Neural progenitor cell (in vitro differentiated cells): Measurements from ENCODE around the gene COX15. TPM values are rescaled to one million over a fixed set of nuclear protein-coding genes. Genes with fewer than 3 reads are reported as not detected.

Experiments used
- DNase-seq: peaks from one replicate; pipeline ENCODE4 v3.0.0-alpha.2; 2016; ENCODE audit warnings: low spot score
- H2AFZ ChIP-seq: fragments of 200-600 bp; sonication (generic); replicated peaks from 2 replicates; pipeline ENCODE4 v1.6.1; 2016; ENCODE audit warnings: antibody characterized with exemption
- H3F3A ChIP-seq: fragments of 200-600 bp; sonication (generic); 2 replicates; pipeline ENCODE4 v1.6.1; 2016; ENCODE audit warnings: antibody characterized with exemption, low read depth
- H3K27ac ChIP-seq: fragments of 200-600 bp; sonication (generic); 2 replicates; pipeline ENCODE4 v1.5.1; 2016; ENCODE audit warnings: mild to moderate bottlenecking
- H3K27me3 ChIP-seq: fragments of 200-600 bp; sonication (generic); 2 replicates; pipeline ENCODE4 v1.6.1; 2016; ENCODE audit warnings: mild to moderate bottlenecking, moderate library complexity
- H3K36me3 ChIP-seq: fragments of 200-600 bp; sonication (generic); 2 replicates; pipeline ENCODE4 v1.5.1; 2016
- H3K4me1 ChIP-seq: fragments of 200-600 bp; sonication (generic); 2 replicates; pipeline ENCODE4 v1.6.1; 2016; ENCODE audit warnings: mixed run types
- H3K4me2 ChIP-seq: fragments of 200-600 bp; sonication (generic); 2 replicates; pipeline ENCODE4 v1.6.1; 2016
- H3K4me3 ChIP-seq: fragments of 200-600 bp; sonication (generic); 2 replicates; pipeline ENCODE4 v1.5.1; 2016
- H3K79me2 ChIP-seq: fragments of 200-600 bp; sonication (generic); 2 replicates; pipeline ENCODE4 v1.6.1; 2016; ENCODE audit warnings: low read depth
- H3K9ac ChIP-seq: fragments of 200-600 bp; sonication (generic); 2 replicates; pipeline ENCODE4 v1.6.1; 2016
- H3K9me3 ChIP-seq: fragments of 200-600 bp; sonication (generic); 2 replicates; pipeline ENCODE4 v1.5.1; 2016; ENCODE audit warnings: low read depth
- H4K20me1 ChIP-seq: fragments of 200-600 bp; sonication (generic); 2 replicates; pipeline ENCODE4 v1.6.1; 2016; ENCODE audit warnings: low read depth
- H3K27ac Mint-ChIP-seq: 3 replicates; pipeline ENCODE4 v1.8.0; 2021; ENCODE audit warnings: mixed read lengths
- H3K27me3 Mint-ChIP-seq: 2 replicates; pipeline ENCODE4 v1.8.0; 2022; ENCODE audit warnings: low read depth, mild to moderate bottlenecking, inconsistent platforms, moderate library complexity, mixed read lengths; ENCODE audit not compliant: insufficient read depth
- H3K36me3 Mint-ChIP-seq: 3 replicates; pipeline ENCODE4 v1.8.0; 2021; ENCODE audit warnings: mixed read lengths
- H3K4me1 Mint-ChIP-seq: 3 replicates; pipeline ENCODE4 v1.8.0; 2021; ENCODE audit warnings: mixed read lengths
- H3K4me3 Mint-ChIP-seq: 3 replicates; pipeline ENCODE4 v1.8.0; 2021; ENCODE audit warnings: mild to moderate bottlenecking, moderate library complexity, mixed read lengths
- H3K9me3 Mint-ChIP-seq: 3 replicates; pipeline ENCODE4 v1.8.0; 2020; ENCODE audit warnings: mixed read lengths
- EZH2 ChIP-seq: fragments of 200-600 bp; sonication (generic); IDR thresholded peaks from 2 replicates; pipeline ENCODE4 v1.6.1; 2017; ENCODE audit warnings: antibody characterized with exemption, mild to moderate bottlenecking, moderate library complexity
- EZH2phosphoT487 ChIP-seq: fragments of 200-600 bp; sonication (generic); IDR thresholded peaks from 2 replicates; pipeline ENCODE4 v1.6.1; 2017; ENCODE audit warnings: antibody characterized with exemption
- total RNA-seq: library from RNA; depleted of rRNA; stranded (reverse); fragments of >200 nt; gene quantifications from 2 replicates; pipeline ENCODE4 v1.2.3, GENCODE V29; 2015; ENCODE audit warnings: low replicate concordance
- TF ChIP-seq, protein P1 (sequence below): fragments of 200-600 bp; sonication (generic); IDR thresholded peaks from 2 replicates; pipeline ENCODE4 v1.5.1; 2017; ENCODE audit warnings: antibody characterized with exemption, mild to moderate bottlenecking

COX15 gene
- total RNA-seq, 1 donor from 2014 or later = 49.8 TPM

DNA sequence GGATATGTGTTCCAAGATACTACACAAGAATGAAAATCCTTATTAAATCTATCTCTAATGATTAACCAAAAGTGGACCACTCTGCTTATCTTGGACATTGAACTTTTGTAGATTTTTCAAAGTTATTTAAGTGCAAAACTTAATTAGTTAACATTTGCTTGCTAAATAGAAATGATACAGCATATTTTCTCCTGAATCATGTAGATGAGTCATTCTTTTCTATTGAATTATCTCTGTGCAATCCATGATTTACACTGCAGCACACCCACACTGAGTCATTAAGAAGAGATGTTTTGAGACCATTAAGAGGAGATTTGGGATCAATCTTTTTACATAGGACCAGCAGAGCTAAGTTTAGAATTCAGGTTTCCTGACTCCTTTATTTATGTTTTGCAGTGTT lies 43.9 kb upstream of the COX15 start:
- no peaks in the 10 kb centered on the region for H3K9me3 ChIP-seq
- no peak overlapping the region for H3K27ac ChIP-seq
- Mint-ChIP-seq H3K4me1 (peaks cover 9% of the 10 kb centered on the region), H3K36me3 (no peaks in the 10 kb centered on the region), H3K27me3 (no peaks in the 10 kb centered on the region), H3K9me3 (no peaks in the 10 kb centered on the region), H3K4me3 (no peak overlapping the region), H3K27ac (no peak overlapping the region)
- no peak overlapping the region for H3K4me3 ChIP-seq
- no peak overlapping the region for H3K9ac ChIP-seq
- H3K4me2 ChIP-seq = no peak overlapping the region
- H4K20me1 ChIP-seq = no peaks in the 10 kb centered on the region
- H3K27me3 ChIP-seq = no peaks in the 10 kb centered on the region
- H3F3A ChIP-seq = no peaks in the 10 kb centered on the region
- no peak for DNase-seq
- TF ChIP-seq EZH2 (no peak), EZH2phosphoT487 (no peak)
- TF ChIP-seq, protein P1, sequence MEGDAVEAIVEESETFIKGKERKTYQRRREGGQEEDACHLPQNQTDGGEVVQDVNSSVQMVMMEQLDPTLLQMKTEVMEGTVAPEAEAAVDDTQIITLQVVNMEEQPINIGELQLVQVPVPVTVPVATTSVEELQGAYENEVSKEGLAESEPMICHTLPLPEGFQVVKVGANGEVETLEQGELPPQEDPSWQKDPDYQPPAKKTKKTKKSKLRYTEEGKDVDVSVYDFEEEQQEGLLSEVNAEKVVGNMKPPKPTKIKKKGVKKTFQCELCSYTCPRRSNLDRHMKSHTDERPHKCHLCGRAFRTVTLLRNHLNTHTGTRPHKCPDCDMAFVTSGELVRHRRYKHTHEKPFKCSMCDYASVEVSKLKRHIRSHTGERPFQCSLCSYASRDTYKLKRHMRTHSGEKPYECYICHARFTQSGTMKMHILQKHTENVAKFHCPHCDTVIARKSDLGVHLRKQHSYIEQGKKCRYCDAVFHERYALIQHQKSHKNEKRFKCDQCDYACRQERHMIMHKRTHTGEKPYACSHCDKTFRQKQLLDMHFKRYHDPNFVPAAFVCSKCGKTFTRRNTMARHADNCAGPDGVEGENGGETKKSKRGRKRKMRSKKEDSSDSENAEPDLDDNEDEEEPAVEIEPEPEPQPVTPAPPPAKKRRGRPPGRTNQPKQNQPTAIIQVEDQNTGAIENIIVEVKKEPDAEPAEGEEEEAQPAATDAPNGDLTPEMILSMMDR = no peak
- no peaks in the 10 kb centered on the region for H3K36me3 ChIP-seq
- H2AFZ ChIP-seq = no peak overlapping the region
- peaks cover 10% of the 10 kb centered on the region for H3K4me1 ChIP-seq
- no peaks in the 10 kb centered on the region for H3K79me2 ChIP-seq

DNA sequence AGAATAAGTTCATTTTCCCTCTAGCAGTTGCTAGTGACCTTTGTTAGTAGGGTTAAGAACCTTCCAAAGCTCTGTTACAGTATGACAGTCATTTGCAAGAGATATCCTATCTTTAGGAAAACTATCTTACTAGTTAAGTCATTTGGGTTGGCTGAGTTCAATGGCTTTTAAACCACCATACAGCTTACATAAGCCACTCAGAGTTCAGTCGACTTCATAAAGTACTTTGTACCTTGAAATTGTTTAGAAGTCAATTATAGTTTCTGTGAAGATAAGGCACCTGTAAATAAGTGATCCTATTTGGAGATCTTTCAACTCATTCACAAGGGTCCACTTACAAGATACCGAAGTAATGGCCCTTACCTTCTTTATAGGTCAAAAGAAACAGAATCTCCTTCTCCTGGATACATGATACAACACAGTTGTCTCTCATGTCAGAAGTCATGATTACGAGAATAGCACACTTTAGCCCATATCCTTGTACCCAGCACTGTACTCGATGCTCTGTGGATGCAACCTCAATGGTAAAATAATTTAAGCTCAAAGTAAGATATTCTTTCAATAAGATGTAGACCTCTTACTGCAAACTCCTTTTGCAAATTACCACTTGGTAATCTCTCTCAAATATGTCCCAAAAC lies 38.6 kb upstream of the COX15 start:
- no peak overlapping the region for H3K9ac ChIP-seq
- no peaks in the 10 kb centered on the region for H3K9me3 Mint-ChIP-seq
- peaks cover 14% of the 10 kb centered on the region for H3K4me1 Mint-ChIP-seq
- H3K36me3 ChIP-seq = no peaks in the 10 kb centered on the region
- H3K27ac ChIP-seq = no peak overlapping the region
- peaks cover 6% of the 10 kb centered on the region for H3K4me1 ChIP-seq
- no peaks in the 10 kb centered on the region for H3K36me3 Mint-ChIP-seq
- no peaks in the 10 kb centered on the region for H3F3A ChIP-seq
- no peak overlapping the region for H3K27ac Mint-ChIP-seq
- no peak for DNase-seq
- no peaks in the 10 kb centered on the region for H3K79me2 ChIP-seq
- H3K27me3 ChIP-seq = no peaks in the 10 kb centered on the region
- H3K4me3 Mint-ChIP-seq = no peak overlapping the region
- no peaks in the 10 kb centered on the region for H3K27me3 Mint-ChIP-seq
- no peak overlapping the region for H3K4me2 ChIP-seq
- no peak overlapping the region for H2AFZ ChIP-seq
- no peak overlapping the region for H3K4me3 ChIP-seq
- no peaks in the 10 kb centered on the region for H3K9me3 ChIP-seq
- no peaks in the 10 kb centered on the region for H4K20me1 ChIP-seq
- no peak for TF ChIP-seq EZH2phosphoT487
- no peak for TF ChIP-seq EZH2
- TF ChIP-seq, protein P1 = no peak

DNA sequence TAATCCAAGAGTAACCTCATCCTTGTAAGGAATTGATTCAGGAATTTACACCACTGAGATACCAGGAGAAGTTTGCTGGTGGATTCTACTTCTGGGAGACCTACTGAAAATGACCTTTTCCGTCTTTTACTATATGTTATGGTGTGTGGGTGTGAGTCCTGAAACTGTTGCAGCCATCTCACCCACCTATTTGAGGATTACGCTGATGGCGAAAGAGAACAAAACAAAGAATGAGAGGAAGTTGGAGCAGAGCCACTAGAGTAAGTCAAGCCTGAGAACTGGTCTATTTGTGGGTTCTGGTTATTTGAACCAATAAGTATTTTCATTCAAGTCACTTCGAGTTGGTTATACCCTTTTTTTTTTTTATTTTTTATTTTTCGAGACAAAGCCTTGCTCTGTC lies 37.8 kb upstream of the COX15 start:
- H4K20me1 ChIP-seq = no peaks in the 10 kb centered on the region
- H3K4me3 Mint-ChIP-seq = no peak overlapping the region
- H3K27me3 ChIP-seq = no peaks in the 10 kb centered on the region
- H3K9ac ChIP-seq = no peak overlapping the region
- no peaks in the 10 kb centered on the region for H3K27me3 Mint-ChIP-seq
- no peak overlapping the region for H3K4me2 ChIP-seq
- H3K36me3 Mint-ChIP-seq = no peaks in the 10 kb centered on the region
- no peak for DNase-seq
- H3K4me1 ChIP-seq = peaks cover 6% of the 10 kb centered on the region
- no peaks in the 10 kb centered on the region for H3K9me3 ChIP-seq
- H3K4me1 Mint-ChIP-seq = peaks cover 14% of the 10 kb centered on the region
- H3K27ac ChIP-seq = no peak overlapping the region
- TF ChIP-seq, protein P1 = no peak
- TF ChIP-seq EZH2 (no peak), EZH2phosphoT487 (no peak)
- H2AFZ ChIP-seq = peak overlapping the region; percentile 50
- H3K4me3 ChIP-seq = no peak overlapping the region
- no peaks in the 10 kb centered on the region for H3K79me2 ChIP-seq
- H3F3A ChIP-seq = no peaks in the 10 kb centered on the region
- H3K27ac Mint-ChIP-seq = no peak overlapping the region
- no peaks in the 10 kb centered on the region for H3K36me3 ChIP-seq
- H3K9me3 Mint-ChIP-seq = no peaks in the 10 kb centered on the region
